HG03520 (cell line): ENCODE data around the gene RHEX.

ENCODE experiments used
- ATAC-seq: cut with Tn5 transposase; IDR thresholded peaks from one replicate; pipeline ENCODE4 v1.9.1; 2021; ENCODE audit warnings: mild to moderate bottlenecking, moderate library complexity; ENCODE audit not compliant: unreplicated experiment

The RHEX gene

GRCh38 chr1:206083750-206084149 lies 30.8 kb downstream of the RHEX start:
- ATAC-seq = no peak

DNA sequence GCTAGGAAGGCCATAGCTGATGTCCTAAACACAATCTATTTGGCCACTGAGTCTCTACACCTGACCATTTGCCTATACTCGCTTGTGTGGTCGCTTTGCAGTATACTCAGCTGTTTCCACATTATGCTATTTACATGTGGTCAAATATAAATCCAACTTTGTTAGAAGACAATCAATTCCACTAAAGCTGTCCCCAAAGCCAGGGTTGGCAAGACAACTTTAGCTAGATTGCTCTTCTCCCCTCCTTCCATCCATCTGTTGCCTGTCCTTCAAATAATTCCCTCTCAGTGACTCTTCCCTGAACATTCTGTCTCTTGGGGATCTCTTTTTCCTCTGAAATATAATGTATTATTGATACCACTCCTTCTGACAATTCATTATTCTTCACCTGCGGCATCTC lies 34.1 kb downstream of the RHEX start:
- ATAC-seq = no peak

- no peak for ATAC-seq
These were observed 36.4 kb downstream of the RHEX start for GRCh38 chr1:206089341-206089740.

- no peak for ATAC-seq
These were observed 41.1 kb downstream of the RHEX start for GRCh38 chr1:206094024-206094423.

DNA sequence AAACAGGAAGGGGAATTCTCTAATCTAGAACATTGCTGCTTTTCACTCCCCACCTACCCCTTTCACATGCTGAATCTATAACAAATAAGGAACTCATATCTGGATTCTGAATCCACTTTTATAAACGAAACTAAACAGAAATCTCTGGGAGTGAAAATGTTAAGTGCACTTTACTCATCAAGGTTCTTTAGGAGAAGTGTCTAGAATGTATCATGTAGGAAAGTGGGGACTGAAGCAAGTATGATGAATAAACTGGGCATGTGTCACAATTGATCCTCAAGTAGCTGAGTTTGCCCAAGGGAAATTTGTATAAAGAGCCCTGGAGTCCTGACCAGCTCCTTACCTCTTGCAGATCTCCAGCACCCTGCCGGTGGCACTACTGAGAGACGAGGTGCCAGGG lies 44.4 kb downstream of the RHEX start:
- no peak for ATAC-seq

- no peak for ATAC-seq
These were observed 45.4 kb downstream of the RHEX start for GRCh38 chr1:206098242-206098919.

- no peak for ATAC-seq
These were observed 47.3 kb downstream of the RHEX start for GRCh38 chr1:206100226-206100815.

DNA sequence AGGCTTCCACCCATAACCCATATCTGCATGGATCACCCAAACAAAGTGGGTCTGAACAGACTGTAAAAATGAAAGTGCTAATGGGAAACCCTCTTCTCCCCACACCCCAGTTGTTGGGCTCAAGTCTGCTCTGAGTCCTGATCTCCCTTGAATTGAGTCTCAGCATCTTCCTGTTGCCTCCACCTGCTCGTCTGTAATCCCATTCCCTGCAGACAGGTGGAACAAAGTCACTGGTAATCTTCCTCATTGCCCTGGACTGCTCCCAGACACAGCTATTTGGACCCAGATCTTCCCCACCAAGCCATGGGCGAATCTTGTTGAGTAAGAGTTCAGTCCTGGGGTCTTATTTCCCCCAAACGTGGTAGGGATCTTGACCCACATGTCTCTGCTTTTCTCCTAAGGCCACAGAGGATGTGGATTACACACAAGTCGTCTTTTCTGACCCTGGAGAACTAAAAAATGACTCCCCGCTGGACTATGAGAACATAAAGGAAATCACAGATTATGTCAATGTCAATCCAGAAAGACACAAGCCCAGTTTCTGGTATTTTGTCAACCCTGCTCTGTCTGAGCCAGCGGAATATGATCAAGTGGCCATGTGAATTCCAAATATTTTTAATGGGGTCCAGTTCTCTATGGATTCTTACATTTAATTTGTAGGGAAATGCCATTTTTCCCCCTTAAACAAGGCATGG lies 48.5 kb downstream of the RHEX start:
- ATAC-seq = no peak

DNA sequence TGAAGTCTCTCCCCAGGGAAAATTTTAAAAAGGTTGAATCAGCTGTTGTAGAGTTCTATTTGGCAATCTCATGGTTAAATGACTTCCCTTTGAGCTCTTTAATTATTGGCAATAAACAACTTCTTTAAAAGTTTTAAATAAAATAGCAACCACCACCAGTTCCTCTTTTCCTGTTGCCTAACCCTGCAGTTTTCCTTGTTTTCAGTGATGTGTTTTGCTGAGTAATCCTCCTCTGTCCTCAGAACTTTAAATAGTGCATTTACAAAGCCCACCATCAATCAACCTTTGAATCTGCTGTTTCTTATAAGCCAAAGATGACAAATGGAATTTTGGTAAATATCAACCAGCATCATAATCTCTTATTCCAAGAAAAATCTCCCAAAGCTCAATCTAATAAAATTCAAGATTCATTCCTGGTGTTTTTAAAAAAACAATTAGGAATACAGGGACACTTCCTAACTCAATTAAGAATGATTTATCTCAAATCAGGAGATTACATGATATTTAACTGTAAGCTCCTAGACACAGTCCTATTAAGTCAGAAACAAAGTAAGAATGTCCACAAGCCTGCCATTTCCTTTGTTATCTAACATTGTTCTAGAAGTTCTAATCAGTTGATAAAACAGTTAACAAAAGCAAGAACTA lies 49.4 kb downstream of the RHEX start:
- ATAC-seq = no peak

DNA sequence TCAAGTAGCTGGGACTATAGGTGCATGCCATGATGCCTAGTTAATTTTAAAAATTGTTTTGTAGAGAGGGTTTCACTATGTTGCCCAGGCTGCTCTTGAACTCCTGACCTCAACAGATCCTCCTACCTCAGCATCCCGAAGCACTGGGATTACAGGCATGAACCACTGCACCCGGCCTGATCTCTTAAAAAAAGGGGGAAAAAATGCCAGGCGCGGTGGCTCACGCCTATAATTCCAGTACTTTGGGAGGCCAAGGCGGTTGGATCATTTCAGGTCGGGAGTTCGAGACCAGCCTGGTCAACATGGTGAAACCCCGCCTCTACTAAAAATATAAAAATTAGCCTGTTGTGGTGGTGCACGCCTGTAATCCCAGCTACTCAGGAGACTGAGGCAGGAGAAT lies 51.0 kb downstream of the RHEX start:
- ATAC-seq = no peak

DNA sequence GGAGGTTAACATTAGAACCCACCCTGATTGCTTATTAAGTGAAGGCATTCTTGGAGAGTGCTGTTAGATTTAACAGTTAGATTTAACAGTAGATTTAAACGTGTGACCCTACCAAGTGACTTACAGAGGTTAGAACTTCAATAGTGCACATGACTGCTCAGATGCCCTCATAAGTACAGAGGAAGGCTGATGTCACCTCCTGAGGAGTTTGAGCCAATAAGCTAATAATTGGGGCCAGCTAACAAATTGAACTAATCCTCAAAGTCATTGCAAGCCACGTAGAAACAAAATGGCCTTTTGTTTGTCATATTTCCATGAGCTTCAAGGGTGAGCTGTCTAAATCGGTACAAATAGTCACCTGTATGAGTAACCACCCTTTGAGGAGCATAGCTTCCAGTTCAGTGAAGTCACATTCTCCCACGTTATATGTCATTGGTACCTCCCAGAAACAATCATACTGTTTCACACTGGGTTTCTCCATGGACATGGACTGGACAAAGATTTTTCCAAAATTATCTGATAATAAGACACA lies 52.6 kb downstream of the RHEX start:
- ATAC-seq = no peak

- no peak for ATAC-seq
These were observed 53.6 kb downstream of the RHEX start for GRCh38 chr1:206106328-206107167.

DNA sequence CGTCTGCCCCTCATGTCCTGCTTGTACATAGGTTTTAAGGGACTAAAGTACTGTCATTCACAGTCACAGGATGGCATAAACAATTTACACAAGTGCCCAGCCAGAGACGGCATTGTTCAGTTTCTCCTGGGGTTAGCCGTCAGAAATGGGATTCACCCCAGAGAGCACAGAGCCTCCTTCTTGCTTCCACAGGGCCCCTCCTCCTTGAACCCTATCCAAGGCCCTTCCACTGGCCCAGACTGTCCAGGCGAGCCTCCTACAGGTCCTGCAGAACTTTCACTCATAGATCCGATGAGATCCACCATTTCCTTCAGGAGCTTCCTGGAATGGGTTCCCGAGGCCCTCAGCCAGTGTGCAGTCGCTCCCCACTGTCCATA lies 54.2 kb downstream of the RHEX start:
- no peak for ATAC-seq

GRCh38 chr1:206108635-206109034 lies 55.7 kb downstream of the RHEX start:
- ATAC-seq = no peak

GRCh38 chr1:206109718-206110117 lies 56.7 kb downstream of the RHEX start:
- ATAC-seq = no peak

- no peak for ATAC-seq
These were observed 57.2 kb downstream of the RHEX start for GRCh38 chr1:206110161-206110560.

- ATAC-seq = no peak
These were observed 57.8 kb downstream of the RHEX start for GRCh38 chr1:206110820-206111219.

- ATAC-seq = no peak
These were observed 58.4 kb downstream of the RHEX start for GRCh38 chr1:206111271-206111927.

- no peak for ATAC-seq
These were observed 59.8 kb downstream of the RHEX start for GRCh38 chr1:206112600-206113301.
